Common myeloid progenitor, CD34-positive (primary cell): ENCODE results near the gene SDK2.

Source experiments
- CTCF ChIA-PET: fragments of 350-600 bp; sonication (Branson Sonifier 250); formaldehyde crosslinking; loops from one replicate; lab custom pipeline; 2021; ENCODE audit warnings: antibody characterized with exemption; lab: Charles Lee
- POLR2A ChIA-PET: fragments of 350-600 bp; sonication (Branson Sonifier 250); formaldehyde crosslinking; loops from one replicate; lab custom pipeline; 2021; ENCODE audit warnings: antibody characterized with exemption; lab: Charles Lee
- DNase-seq, 3 donors: peaks; one replicate each; pipeline versions ENCODE4 v3.0.0 to v3.0.0-alpha.2; 2013
- H3K27ac ChIP-seq, 2 experiments: 1 replicate in 1 of 2; 2 replicates in 1 of 2; pipeline ENCODE4 v1.7.0; 2013; ENCODE audit warnings: inconsistent platforms in 2 of 2, low read length in 2 of 2, mild to moderate bottlenecking in 2 of 2, low read depth in 1 of 2, moderate library complexity in 1 of 2; ENCODE audit not compliant: severe bottlenecking in 2 of 2, insufficient read depth in 1 of 2, poor library complexity in 1 of 2
- H3K27me3 ChIP-seq, 5 experiments: replicated peaks in 2 of 5; 1 replicate in 3 of 5; 2 replicates in 2 of 5; pipeline versions ENCODE4 v1.6.1 to v1.7.0; 2013; ENCODE audit warnings: low read length in 4 of 5, mild to moderate bottlenecking in 2 of 5, moderate library complexity in 2 of 5, inconsistent platforms in 1 of 5; ENCODE audit not compliant: insufficient read depth in 5 of 5, control insufficient read depth in 4 of 5
- H3K36me3 ChIP-seq, 4 experiments: 1 replicate in 2 of 4; 2 replicates in 2 of 4; pipeline versions ENCODE4 v1.6.1 to v1.7.0; 2013; ENCODE audit warnings: low read length in 3 of 4, control low read depth in 1 of 4, mild to moderate bottlenecking in 1 of 4; ENCODE audit not compliant: control insufficient read depth in 4 of 4, insufficient read depth in 4 of 4
- H3K4me1 ChIP-seq, 4 experiments: 1 replicate in 3 of 4; 2 replicates in 1 of 4; pipeline versions ENCODE4 v1.6.1 to v1.7.1; 2013; ENCODE audit warnings: low read length in 3 of 4, mild to moderate bottlenecking in 3 of 4, control low read depth in 1 of 4, inconsistent platforms in 1 of 4, moderate library complexity in 1 of 4; ENCODE audit not compliant: control insufficient read depth in 4 of 4, insufficient read depth in 4 of 4; ENCODE audit errors: control extremely low read depth in 1 of 4
- H3K4me3 ChIP-seq, 7 experiments: 1 replicate in 4 of 7; 2 replicates in 3 of 7; pipeline versions ENCODE4 v1.5.1 to v1.7.0; 2013; ENCODE audit warnings: mild to moderate bottlenecking in 7 of 7, low read length in 6 of 7, moderate library complexity in 6 of 7, inconsistent platforms in 2 of 7, low read depth in 2 of 7, control low read depth in 1 of 7; ENCODE audit not compliant: insufficient read depth in 4 of 7, control insufficient read depth in 1 of 7; ENCODE audit errors: extremely low read depth in 1 of 7
- H3K9me3 ChIP-seq, 5 experiments: 1 replicate in 4 of 5; 2 replicates in 1 of 5; pipeline versions ENCODE4 v1.6.1 to v1.7.1; 2013; ENCODE audit warnings: low read length in 4 of 5, mild to moderate bottlenecking in 2 of 5, inconsistent platforms in 1 of 5, low read depth in 1 of 5, moderate library complexity in 1 of 5; ENCODE audit not compliant: control insufficient read depth in 4 of 5, insufficient read depth in 2 of 5; ENCODE audit errors: control extremely low read depth in 1 of 5
- WGBS: methylation state at CpG from one replicate; pipeline ENCODE4 v1.1.5; 2013; ENCODE audit not compliant: insufficient coverage; 5-methylcytosine and 5-hydroxymethylcytosine counted together

Gene SDK2

DNA sequence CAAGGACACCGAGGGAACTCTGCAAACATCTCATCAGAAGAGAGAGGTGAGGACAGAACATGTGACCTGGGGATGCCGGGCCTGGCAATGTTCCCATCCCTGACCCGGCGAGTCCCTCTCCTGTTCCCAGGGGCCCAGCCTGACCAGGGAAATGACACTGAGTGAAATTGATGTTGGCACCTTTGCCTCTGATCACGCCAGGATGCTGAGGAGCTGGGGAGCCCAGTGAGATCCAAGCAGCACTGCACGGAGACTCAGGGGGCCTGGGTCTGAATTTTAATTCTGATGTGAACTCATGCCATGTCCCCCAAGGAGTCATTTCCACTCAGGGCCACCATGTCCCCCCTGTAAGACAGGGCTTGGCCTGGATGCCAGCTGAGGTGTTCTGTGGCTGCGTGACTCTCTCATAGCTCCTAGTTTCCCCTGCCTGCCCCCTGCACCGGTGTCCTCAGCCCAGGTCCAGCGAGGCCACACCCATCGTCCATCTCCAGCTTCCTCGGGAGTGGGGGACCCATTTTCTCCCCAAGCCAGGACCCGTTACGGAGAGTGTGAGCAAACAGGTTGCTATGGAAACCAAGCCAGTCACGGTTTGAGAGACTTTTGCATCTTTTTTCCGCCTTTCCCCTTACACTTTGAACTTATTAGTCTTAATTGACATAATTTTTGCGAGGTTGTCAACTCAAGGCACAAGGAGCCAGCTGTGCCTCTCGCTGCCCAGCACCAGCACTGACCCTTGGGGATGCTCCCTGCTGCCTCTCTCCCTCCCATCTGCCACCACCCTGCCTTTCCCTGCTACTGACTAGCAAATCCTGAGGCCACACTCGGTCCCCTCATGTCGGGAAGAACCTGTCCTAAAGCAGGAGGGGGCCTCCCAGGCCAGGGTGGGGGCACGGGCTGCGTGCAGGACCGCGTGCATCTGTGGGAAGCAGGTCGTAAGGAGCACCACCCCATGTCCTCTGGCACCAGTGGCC, 150.0 kb downstream of the SDK2 start:
- Histone ChIP-seq H3K36me3 (peaks cover 0 to 2% (median 0%) of the 10 kb centered on the region in 4 experiments), H3K4me3 (no peak overlapping the region), H3K4me1 (no peaks in the 10 kb centered on the region), H3K9me3 (no peaks in the 10 kb centered on the region), H3K27me3 (no peaks in the 10 kb centered on the region), H3K27ac (no peak overlapping the region)
- ChIA-PET POLR2A (no interaction called here), CTCF (no interaction called here)
- WGBS = 95% methylated on average over 22 of the region's 24 CpGs
- DNase-seq = no peak

- CTCF ChIA-PET = no interaction called here
- Histone ChIP-seq H3K36me3 (peaks cover 0 to 2% (median 0%) of the 10 kb centered on the region in 4 experiments), H3K4me1 (no peaks in the 10 kb centered on the region), H3K27me3 (no peaks in the 10 kb centered on the region), H3K9me3 (no peaks in the 10 kb centered on the region), H3K27ac (no peak overlapping the region), H3K4me3 (no peak overlapping the region)
- POLR2A ChIA-PET = no interaction called here
- DNase-seq = no peak
- 96% methylated on average over 17 of the region's 22 CpGs for WGBS
Measured at GRCh38 chr17:73492821-73493814, 151.1 kb downstream of the SDK2 start.

DNA sequence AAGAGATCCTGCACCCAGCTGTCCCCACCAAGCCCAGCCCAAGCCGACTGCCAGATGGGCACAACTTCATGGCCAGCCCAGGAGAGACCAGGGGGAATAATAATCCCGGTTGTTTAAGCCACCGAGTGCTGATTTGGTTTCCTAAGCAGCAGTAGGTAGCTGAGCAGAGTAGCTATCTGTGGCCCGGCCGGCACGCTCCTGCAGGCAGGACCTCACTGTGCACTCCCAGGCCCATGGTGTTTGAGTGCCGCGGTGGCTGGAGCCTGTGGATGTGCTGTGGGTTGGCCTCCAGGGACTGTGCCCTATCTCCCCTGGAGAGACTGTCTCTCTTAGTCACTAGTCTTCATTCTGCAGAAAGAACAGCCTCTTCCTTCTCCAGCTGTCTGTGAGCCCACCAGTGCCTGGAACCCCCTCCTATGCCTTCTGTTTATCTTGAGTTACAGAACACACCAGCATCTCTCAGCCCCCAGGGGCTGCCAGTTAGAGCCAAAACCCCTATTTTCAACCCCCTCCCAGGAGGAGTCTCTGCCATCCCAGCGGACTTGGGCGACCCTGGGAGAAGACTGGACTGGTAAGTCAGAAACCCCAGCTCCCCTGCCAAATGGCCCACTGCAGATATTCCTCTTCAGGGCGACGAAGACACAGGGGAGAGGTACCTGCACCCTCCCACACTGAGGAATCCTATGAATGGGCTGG, 152.0 kb downstream of the SDK2 start:
- Histone ChIP-seq H3K27me3 (no peaks in the 10 kb centered on the region), H3K4me1 (no peaks in the 10 kb centered on the region), H3K36me3 (peaks cover 0 to 2% (median 0%) of the 10 kb centered on the region in 4 experiments), H3K9me3 (no peaks in the 10 kb centered on the region), H3K4me3 (no peak overlapping the region), H3K27ac (no peak overlapping the region)
- DNase-seq = no peak
- ChIA-PET CTCF (no interaction called here), POLR2A (no interaction called here)
- 93% methylated on average over 9 of the region's 12 CpGs for WGBS

- POLR2A ChIA-PET = interaction anchor here (0.6 kb wide), 1 partner anchor 840 kb away, joined by 3 read pairs; no protein-coding TSS in a partner anchor
- Histone ChIP-seq H3K27ac (no peak overlapping the region), H3K4me1 (no peaks in the 10 kb centered on the region), H3K9me3 (no peaks in the 10 kb centered on the region), H3K27me3 (no peaks in the 10 kb centered on the region), H3K4me3 (no peak overlapping the region), H3K36me3 (peaks cover 0 to 2% (median 0%) of the 10 kb centered on the region in 4 experiments)
- 100% methylated on average over 9 of the region's 9 CpGs for WGBS
- CTCF ChIA-PET = no interaction called here
- DNase-seq = no peak
Measured at GRCh38 chr17:73491648-73492047, 152.6 kb downstream of the SDK2 start.

DNA sequence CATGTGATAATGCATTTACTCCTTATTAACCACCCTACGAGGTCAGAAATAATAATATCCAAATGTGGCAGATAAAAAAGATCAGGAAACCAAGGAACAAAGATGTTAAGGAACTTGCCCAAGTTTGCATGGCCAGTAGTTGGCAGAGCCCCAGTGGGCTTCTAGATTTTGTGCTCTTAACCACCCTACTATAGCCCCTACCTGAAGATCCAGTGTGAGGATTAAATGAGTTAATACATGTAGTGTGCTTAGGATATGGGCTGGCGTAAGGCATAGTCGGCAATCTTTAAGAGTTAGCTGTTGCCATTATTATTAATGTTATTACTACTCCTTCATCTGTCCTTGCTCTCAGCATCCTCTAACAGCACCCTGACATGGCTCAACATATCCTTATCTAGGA, 153.4 kb downstream of the SDK2 start:
- Histone ChIP-seq H3K36me3 (peaks cover 0 to 2% (median 0%) of the 10 kb centered on the region in 4 experiments), H3K4me1 (no peaks in the 10 kb centered on the region), H3K27ac (no peak overlapping the region), H3K4me3 (no peak overlapping the region), H3K27me3 (no peaks in the 10 kb centered on the region), H3K9me3 (peaks cover 0 to 1% (median 0%) of the 10 kb centered on the region in 5 experiments)
- 86% methylated on average over 1 of the region's 3 CpGs for WGBS
- no peak for DNase-seq
- ChIA-PET POLR2A (interaction anchor here (0.6 kb wide), 1 partner anchor 839 kb away, joined by 3 read pairs; no protein-coding TSS in a partner anchor), CTCF (no interaction called here)

DNA sequence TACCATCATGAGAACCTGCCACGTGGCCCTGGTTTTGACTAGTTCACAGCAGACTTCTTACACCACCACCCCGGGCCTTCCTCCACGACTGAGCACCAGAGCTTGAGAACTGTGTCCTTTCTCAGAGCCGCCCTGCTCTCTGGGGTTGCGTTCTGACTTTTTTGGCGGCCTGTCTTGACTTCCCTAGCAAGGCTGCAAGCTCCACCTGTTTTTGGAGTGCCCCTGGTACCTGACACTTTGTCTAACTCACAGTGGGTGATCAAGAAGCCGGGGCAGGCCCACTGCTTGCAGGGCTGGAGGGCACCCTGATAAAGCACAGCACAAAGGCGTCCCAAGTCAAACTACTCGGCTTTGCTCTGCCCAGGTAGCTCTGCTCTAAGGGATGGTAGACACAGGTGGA, 154.3 kb downstream of the SDK2 start:
- ChIA-PET CTCF (interaction anchor here (0.6 kb wide), 1 partner anchor 282 kb away, joined by 3 read pairs; no protein-coding TSS in a partner anchor), POLR2A (no interaction called here)

More for the DNA sequence above, 154.3 kb downstream of the SDK2 start:
- no peak overlapping the region for H3K4me3 ChIP-seq
- no peak overlapping the region for H3K27ac ChIP-seq
- H3K4me1 ChIP-seq = no peaks in the 10 kb centered on the region
- peaks cover 0 to 8% (median 3%) of the 10 kb centered on the region in 5 experiments for H3K9me3 ChIP-seq
- peaks cover 0 to 2% (median 0%) of the 10 kb centered on the region in 4 experiments for H3K36me3 ChIP-seq
- WGBS = 87% methylated on average over 8 of the region's 9 CpGs
- no peak for DNase-seq
- no peaks in the 10 kb centered on the region for H3K27me3 ChIP-seq
